Panc1 (cell line): ENCODE data around the gene SLC34A1.

Experiments
- POLR2AphosphoS5 ChIP-seq: IDR thresholded peaks from 2 replicates; pipeline ENCODE4 v1.6.1; 2012; ENCODE audit warnings: mild to moderate bottlenecking, low read depth, low read length, moderate library complexity
- SIN3A ChIP-seq: IDR thresholded peaks from 2 replicates; pipeline ENCODE4 v1.6.1; 2012; ENCODE audit warnings: low read depth, mild to moderate bottlenecking, low read length, moderate library complexity, borderline replicate concordance; ENCODE audit not compliant: insufficient read depth
- TCF7L2 ChIP-seq: IDR thresholded peaks from 2 replicates; pipeline ENCODE4 v1.6.1; 2011; ENCODE audit warnings: mild to moderate bottlenecking, low read depth, low read length, inconsistent platforms
- TF ChIP-seq, protein P1 (sequence below): fragments of 450-650 bp; IDR thresholded peaks from 2 replicates; pipeline ENCODE4 v1.5.1; 2017; ENCODE audit warnings: mild to moderate bottlenecking

DNA sequence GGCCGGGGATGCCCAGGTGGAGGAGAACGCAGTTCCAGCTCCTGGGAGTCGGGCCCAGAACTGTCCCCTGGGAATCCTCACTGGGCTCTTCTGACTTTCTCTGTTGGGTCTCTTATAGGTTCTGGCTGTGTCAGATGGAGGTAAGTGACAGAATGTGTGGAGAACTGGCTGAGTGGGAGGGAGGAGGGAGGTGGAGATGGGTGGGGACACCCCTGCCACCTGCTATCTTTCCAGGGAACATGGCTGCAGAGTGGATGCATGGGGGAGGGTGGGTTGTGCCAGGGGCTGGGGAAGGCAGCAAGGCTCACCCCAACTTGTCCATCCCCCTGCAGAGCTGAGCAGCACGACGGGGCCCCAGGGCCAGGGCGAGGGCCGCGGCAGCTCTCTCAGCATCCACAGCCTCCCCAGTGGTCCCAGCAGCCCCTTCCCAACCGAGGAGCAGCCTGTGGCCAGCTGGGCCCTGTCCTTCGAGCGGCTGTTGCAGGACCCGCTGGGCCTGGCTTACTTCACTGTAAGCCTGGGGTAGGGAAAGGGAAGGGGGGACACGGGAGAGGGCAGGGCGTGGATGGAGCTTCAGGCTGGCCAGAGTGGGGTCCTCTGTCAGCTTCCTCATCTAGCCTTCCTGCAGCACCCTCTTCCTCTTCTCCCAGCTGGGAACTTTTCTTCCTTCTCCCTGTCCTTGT lies 18.2 kb upstream of the SLC34A1 start:
- TF ChIP-seq, protein P1, sequence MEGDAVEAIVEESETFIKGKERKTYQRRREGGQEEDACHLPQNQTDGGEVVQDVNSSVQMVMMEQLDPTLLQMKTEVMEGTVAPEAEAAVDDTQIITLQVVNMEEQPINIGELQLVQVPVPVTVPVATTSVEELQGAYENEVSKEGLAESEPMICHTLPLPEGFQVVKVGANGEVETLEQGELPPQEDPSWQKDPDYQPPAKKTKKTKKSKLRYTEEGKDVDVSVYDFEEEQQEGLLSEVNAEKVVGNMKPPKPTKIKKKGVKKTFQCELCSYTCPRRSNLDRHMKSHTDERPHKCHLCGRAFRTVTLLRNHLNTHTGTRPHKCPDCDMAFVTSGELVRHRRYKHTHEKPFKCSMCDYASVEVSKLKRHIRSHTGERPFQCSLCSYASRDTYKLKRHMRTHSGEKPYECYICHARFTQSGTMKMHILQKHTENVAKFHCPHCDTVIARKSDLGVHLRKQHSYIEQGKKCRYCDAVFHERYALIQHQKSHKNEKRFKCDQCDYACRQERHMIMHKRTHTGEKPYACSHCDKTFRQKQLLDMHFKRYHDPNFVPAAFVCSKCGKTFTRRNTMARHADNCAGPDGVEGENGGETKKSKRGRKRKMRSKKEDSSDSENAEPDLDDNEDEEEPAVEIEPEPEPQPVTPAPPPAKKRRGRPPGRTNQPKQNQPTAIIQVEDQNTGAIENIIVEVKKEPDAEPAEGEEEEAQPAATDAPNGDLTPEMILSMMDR, result no peak
- TF ChIP-seq SIN3A (no peak), POLR2AphosphoS5 (no peak), TCF7L2 (no peak)
